Activated CD4-positive, alpha-beta T cell treated with anti-CD3 and anti-CD28 coated beads, Interleukin-2, amount 50 U/mL, for 16 hours (primary cell): ENCODE measurements around the gene TSPAN2.

ENCODE experiments used
- DNase-seq: peaks from one replicate; pipeline ENCODE4 v3.0.0-alpha.2; 2020

The TSPAN2 gene

GRCh38 chr1:115089420-115090185 is at the start of gene TSPAN2:
Gene TSPAN2 (minus strand): TSS chr1:115089503. CDS start chr1:115089432, 71 bp downstream.
- peak; percentile 13 for DNase-seq

- DNase-seq, result peak; percentile 72
Observed at GRCh38 chr1:115138973-115139372, 49.7 kb upstream of the TSPAN2 start.

GRCh38 chr1:115138271-115138670 is 49.0 kb upstream of the TSPAN2 start:
- no peak for DNase-seq

GRCh38 chr1:115137191-115137590 is 47.9 kb upstream of the TSPAN2 start:
- DNase-seq, result no peak

GRCh38 chr1:115136706-115137105 is 47.4 kb upstream of the TSPAN2 start:
- no peak for DNase-seq

GRCh38 chr1:115136106-115136505 is 46.8 kb upstream of the TSPAN2 start:
- DNase-seq, result no peak

- DNase-seq, result no peak
Observed at GRCh38 chr1:115135681-115136080, 46.4 kb upstream of the TSPAN2 start.

- DNase-seq, result no peak
Observed at GRCh38 chr1:115134850-115135480, 45.7 kb upstream of the TSPAN2 start.

GRCh38 chr1:115134231-115134630 is 44.9 kb upstream of the TSPAN2 start:
- DNase-seq, result no peak

GRCh38 chr1:115133440-115133839 is 44.1 kb upstream of the TSPAN2 start:
- no peak for DNase-seq

GRCh38 chr1:115130786-115131185 is 41.5 kb upstream of the TSPAN2 start:
- no peak for DNase-seq

- no peak for DNase-seq
Observed at GRCh38 chr1:115129071-115129640, 39.9 kb upstream of the TSPAN2 start.

- no peak for DNase-seq
Observed at GRCh38 chr1:115127539-115127938, 38.2 kb upstream of the TSPAN2 start.

GRCh38 chr1:115126516-115126915 is 37.2 kb upstream of the TSPAN2 start:
- DNase-seq, result no peak

- no peak for DNase-seq
Observed at GRCh38 chr1:115123116-115123515, 33.8 kb upstream of the TSPAN2 start.

- DNase-seq, result no peak
Observed at GRCh38 chr1:115121793-115122192, 32.5 kb upstream of the TSPAN2 start.

- no peak for DNase-seq
Observed at GRCh38 chr1:115120296-115120695, 31.0 kb upstream of the TSPAN2 start.

- DNase-seq, result no peak
Observed at GRCh38 chr1:115118611-115119010, 29.3 kb upstream of the TSPAN2 start.

- no peak for DNase-seq
Observed at GRCh38 chr1:115118086-115118485, 28.8 kb upstream of the TSPAN2 start.

GRCh38 chr1:115117298-115117697 is 28.0 kb upstream of the TSPAN2 start:
- DNase-seq, result no peak

GRCh38 chr1:115116512-115116911 is 27.2 kb upstream of the TSPAN2 start:
- DNase-seq, result no peak

- no peak for DNase-seq
Observed at GRCh38 chr1:115115521-115116161, 26.3 kb upstream of the TSPAN2 start.

- no peak for DNase-seq
Observed at GRCh38 chr1:115114308-115114707, 25.0 kb upstream of the TSPAN2 start.

- no peak for DNase-seq
Observed at GRCh38 chr1:115113766-115114165, 24.5 kb upstream of the TSPAN2 start.
